ENCODE results near the gene CACNA1S.

Gene CACNA1S

GRCh38 chr1:201096041-201096461, 16.2 kb downstream of the CACNA1S start:
- no peaks in the 10 kb centered on the region for H3F3A ChIP-seq (ENCODE audit: insufficient read depth, low read length)
- H3K4me3 ChIP-seq (ENCODE audit: low read depth, low read length, poor library complexity, severe bottlenecking) = no peak overlapping the region
- no peak overlapping the region for H2AFZ ChIP-seq (ENCODE audit: low read length)
- H3K36me3 ChIP-seq (ENCODE audit: insufficient read depth, low read length) = no peaks in the 10 kb centered on the region
- no peak overlapping the region for H3K9ac ChIP-seq (ENCODE audit: low read length)
- H3K4me1 ChIP-seq (ENCODE audit: insufficient read depth, low read length, severe bottlenecking) = no peaks in the 10 kb centered on the region
- peaks cover 4% of the 10 kb centered on the region for H3K27me3 ChIP-seq (ENCODE audit: insufficient read depth, low read length)
- no peak overlapping the region for H3K27ac ChIP-seq (ENCODE audit: low read depth, low read length, poor library complexity, severe bottlenecking)
- TF ChIP-seq EZH2 (IDR thresholded peaks at IDR 0.05; ENCODE audit: borderline replicate concordance, low read length) (no peak), CTCF (IDR thresholded peaks at IDR 0.05; ENCODE audit: low read length) (no peak)
- H3K9me3 ChIP-seq (ENCODE audit: low read length) = no peaks in the 10 kb centered on the region
- no peak overlapping the region for H3K4me2 ChIP-seq (ENCODE audit: low read length)
- H3K79me2 ChIP-seq (ENCODE audit: insufficient read depth, low read length) = no peaks in the 10 kb centered on the region
- no peaks in the 10 kb centered on the region for H4K20me1 ChIP-seq (ENCODE audit: insufficient read depth, low read length)
- H3K9me2 ChIP-seq (ENCODE audit: low read depth, low read length) = no peaks in the 10 kb centered on the region

DNA sequence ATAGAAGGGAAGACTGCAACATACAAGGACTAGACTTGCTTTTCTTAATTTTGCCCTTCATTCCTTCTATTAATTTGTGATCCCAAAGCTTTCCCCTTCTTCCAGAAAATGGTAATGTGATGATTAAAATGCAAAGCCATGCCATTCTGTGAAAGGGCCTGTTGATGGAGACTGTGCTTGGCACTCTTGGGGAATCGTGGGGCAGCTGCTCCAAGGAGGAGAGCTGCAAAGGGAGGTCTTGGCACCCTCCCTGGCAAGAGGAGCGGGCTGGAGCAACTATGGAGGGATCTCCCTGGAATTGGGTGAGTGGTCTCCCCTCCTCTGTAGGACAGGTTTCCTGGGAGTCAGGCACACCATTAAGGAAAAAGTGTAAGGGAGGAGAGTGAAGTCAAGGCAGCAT, 16.6 kb downstream of the CACNA1S start:
- no peak for TF ChIP-seq EZH2 (IDR thresholded peaks at IDR 0.05; ENCODE audit: borderline replicate concordance, low read length)
- no peak for TF ChIP-seq CTCF (IDR thresholded peaks at IDR 0.05; ENCODE audit: low read length)
- no peaks in the 10 kb centered on the region for H4K20me1 ChIP-seq (ENCODE audit: insufficient read depth, low read length)
- no peak overlapping the region for H3K9ac ChIP-seq (ENCODE audit: low read length)
- no peaks in the 10 kb centered on the region for H3K36me3 ChIP-seq (ENCODE audit: insufficient read depth, low read length)
- no peaks in the 10 kb centered on the region for H3K4me1 ChIP-seq (ENCODE audit: insufficient read depth, low read length, severe bottlenecking)
- no peaks in the 10 kb centered on the region for H3F3A ChIP-seq (ENCODE audit: insufficient read depth, low read length)
- H3K9me2 ChIP-seq (ENCODE audit: low read depth, low read length) = no peaks in the 10 kb centered on the region
- no peak overlapping the region for H3K4me2 ChIP-seq (ENCODE audit: low read length)
- no peaks in the 10 kb centered on the region for H3K79me2 ChIP-seq (ENCODE audit: insufficient read depth, low read length)
- no peak overlapping the region for H3K27ac ChIP-seq (ENCODE audit: low read depth, low read length, poor library complexity, severe bottlenecking)
- peaks cover 4% of the 10 kb centered on the region for H3K27me3 ChIP-seq (ENCODE audit: insufficient read depth, low read length)
- H3K9me3 ChIP-seq (ENCODE audit: low read length) = no peaks in the 10 kb centered on the region
- H3K4me3 ChIP-seq (ENCODE audit: low read depth, low read length, poor library complexity, severe bottlenecking) = no peak overlapping the region
- H2AFZ ChIP-seq (ENCODE audit: low read length) = no peak overlapping the region

GRCh38 chr1:201094832-201095231, 17.4 kb downstream of the CACNA1S start:
- Histone ChIP-seq H3K4me2 (ENCODE audit: low read length) (no peak overlapping the region), H2AFZ (ENCODE audit: low read length) (no peak overlapping the region), H3K27me3 (ENCODE audit: insufficient read depth, low read length) (peaks cover 4% of the 10 kb centered on the region), H3K4me3 (ENCODE audit: low read depth, low read length, poor library complexity, severe bottlenecking) (no peak overlapping the region), H3K4me1 (ENCODE audit: insufficient read depth, low read length, severe bottlenecking) (no peaks in the 10 kb centered on the region), H4K20me1 (ENCODE audit: insufficient read depth, low read length) (no peaks in the 10 kb centered on the region), H3K36me3 (ENCODE audit: insufficient read depth, low read length) (no peaks in the 10 kb centered on the region), H3K9me2 (ENCODE audit: low read depth, low read length) (no peaks in the 10 kb centered on the region), H3K27ac (ENCODE audit: low read depth, low read length, poor library complexity, severe bottlenecking) (no peak overlapping the region), H3K79me2 (ENCODE audit: insufficient read depth, low read length) (no peaks in the 10 kb centered on the region), H3K9ac (ENCODE audit: low read length) (no peak overlapping the region), H3F3A (ENCODE audit: insufficient read depth, low read length) (no peaks in the 10 kb centered on the region), H3K9me3 (ENCODE audit: low read length) (no peaks in the 10 kb centered on the region)
- TF ChIP-seq CTCF (IDR thresholded peaks at IDR 0.05; ENCODE audit: low read length) (no peak), EZH2 (IDR thresholded peaks at IDR 0.05; ENCODE audit: borderline replicate concordance, low read length) (no peak)
